ENCODE results near the gene CLDN34.

Gene CLDN34

GRCh38 chrX:9983441-9983840 is 16.3 kb downstream of the CLDN34 start:
- DNase-seq: no peak

GRCh38 chrX:9983846-9984245 is 16.7 kb downstream of the CLDN34 start:
- DNase-seq: no peak

DNA sequence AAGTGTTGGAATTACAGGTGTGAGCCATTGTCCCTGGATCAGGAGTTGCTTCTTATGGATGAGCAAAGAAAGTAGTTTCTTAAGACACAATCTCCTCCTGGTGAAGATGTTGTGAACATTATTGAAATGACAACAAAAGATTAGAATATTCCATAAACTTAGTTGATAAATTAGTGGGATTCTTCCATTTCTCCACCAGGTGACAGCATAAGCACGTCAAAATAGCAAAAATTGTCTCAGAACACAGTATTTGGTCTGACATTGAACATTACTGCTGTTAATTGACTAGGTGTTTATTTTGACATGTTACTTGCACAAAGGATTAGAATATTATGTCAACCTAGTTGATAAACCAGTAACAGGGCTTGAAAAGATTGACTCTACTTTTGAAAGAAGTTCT is 21.6 kb downstream of the CLDN34 start:
- DNase-seq: no peak

DNA sequence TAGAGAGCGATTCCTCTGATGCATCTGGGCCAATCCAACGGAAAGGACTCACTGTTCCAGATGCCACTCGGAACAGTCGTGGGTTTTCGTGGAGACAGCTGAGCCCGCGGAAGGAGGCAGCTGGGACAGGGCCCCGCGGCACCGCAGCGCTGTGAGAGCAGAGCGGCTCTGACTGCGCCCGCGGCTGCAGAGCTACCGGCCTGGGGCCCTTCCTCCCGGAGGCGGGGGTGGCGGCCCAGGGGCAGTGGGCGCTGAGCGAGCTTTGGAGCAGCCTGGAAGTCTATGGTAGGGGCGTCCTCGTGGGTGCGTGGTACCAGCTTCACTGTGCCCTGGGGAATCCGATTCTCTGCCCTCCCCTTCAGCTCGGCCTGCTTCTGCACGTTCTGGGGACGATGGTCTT is 24.9 kb downstream of the CLDN34 start:
- no peak for DNase-seq

DNA sequence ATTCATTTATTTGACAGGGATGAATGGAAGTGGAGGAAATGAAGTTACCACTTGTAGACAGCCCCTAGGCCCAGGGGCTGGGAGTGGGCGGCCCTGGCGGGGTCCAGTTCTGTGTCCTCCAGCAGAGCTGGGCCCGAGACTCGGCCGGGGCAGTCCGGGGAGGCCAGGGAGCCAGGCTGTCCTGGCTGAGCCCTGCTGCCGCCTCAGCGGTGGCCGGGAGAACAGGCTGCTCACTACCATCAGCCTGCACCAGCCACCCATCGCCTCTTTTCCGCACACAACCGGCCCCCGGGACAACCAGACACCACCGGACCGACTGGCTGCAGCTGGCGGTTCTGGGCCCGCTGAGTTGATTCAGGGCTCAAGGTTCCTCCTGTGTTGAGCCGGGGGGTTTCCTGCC is 25.6 kb downstream of the CLDN34 start:
- DNase-seq: no peak

- peak; percentile 84 for DNase-seq
These were observed 28.7 kb downstream of the CLDN34 start for GRCh38 chrX:9995855-9996339.

GRCh38 chrX:9997041-9997440 is 29.9 kb downstream of the CLDN34 start:
- no peak for DNase-seq

DNA sequence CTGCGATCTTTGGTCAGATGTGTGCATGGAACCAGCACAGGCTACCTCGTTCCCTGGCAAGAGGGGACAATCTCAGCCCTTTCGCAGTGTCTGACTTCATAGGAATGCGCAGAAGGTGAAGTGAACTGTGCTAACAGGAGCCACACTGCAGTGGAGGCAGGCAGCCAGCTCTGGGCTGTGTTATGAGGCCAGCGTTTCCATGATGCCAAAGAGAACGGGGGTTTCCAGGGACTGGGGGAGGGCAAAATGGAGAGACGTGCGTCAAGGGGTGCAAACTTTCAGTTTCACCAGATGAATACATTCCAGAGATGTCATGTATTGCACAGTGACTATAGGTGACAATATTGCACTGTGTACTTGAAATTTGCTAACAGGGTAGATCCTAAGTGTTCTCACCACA is 30.4 kb downstream of the CLDN34 start:
- no peak for DNase-seq

DNA sequence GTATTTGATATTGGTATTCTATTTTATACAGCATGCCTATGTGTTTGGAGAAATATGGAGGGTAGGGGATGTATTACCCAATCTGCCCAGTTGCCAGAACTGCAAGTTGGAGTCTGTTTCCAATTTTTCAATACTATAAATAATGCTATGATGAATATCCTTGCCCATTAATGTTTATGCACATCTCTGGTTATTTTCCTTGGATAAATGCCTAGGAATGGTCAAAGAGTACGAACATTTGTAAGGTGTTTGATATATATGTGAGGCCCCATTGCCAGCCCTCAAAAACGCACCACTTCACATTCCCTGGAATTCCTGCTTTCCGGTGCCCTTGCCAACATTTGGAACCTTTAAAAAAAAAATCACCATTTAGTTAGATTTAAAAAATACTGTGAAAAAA is 34.3 kb downstream of the CLDN34 start:
- DNase-seq: no peak

GRCh38 chrX:10004832-10005475 is 37.8 kb downstream of the CLDN34 start:
- DNase-seq: no peak

DNA sequence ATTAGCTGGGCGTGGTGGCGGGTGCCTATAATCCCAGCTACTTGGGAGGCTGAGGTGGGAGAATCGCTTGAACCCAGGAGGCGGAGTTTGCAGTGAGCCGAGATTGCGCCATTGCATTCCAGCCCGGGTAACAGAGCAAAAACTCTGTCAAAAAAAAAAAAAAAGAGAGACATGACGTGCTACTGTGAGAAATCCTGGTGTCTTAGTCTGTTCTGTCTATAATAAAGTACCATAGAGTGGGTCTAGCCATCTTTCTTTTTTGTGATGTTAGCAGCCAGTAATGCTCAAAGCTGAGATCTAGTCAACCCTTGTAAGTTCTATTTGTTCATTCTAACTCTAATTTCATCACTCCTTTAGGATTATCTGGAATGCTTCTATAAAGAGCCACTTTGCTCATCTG is 38.9 kb downstream of the CLDN34 start:
- no peak for DNase-seq

DNA sequence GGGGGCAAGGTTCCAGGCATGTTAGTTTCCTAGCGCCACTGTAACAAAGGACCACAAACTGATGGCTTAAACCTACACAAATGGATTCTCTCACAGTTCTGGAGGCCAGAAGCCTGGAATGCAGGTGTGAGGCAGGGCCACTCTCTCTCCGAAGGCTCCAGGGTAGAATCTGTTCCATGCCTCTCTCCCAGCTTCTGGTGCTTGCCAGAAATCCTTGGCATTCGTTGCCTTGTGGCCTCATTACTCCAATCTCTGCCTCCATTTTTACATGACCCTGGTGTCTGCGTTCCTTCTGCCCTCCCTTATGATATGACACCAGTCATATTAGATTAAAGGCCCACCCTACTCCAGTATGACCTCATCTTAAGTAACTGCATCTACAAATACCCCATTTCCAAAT is 39.6 kb downstream of the CLDN34 start:
- no peak for DNase-seq

DNA sequence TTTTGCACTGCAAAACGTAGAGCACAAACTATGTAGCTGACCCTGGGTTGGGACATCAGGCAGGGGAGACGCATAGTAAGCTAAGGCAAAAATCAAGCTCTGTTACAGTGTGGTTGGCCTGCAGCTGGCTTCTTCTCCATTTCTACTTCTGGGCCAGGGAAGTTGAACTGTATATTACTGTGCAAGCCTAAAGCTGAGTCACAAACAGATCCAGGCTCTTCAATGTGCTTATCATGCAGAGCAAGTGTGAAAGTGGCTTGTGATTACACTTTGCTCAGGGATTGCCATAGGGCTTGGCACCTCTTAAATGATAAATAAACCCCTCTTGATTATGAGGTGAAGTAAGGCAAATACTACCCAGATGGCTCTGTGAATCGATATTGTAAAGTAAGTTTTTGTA is 40.5 kb downstream of the CLDN34 start:
- DNase-seq: no peak

DNA sequence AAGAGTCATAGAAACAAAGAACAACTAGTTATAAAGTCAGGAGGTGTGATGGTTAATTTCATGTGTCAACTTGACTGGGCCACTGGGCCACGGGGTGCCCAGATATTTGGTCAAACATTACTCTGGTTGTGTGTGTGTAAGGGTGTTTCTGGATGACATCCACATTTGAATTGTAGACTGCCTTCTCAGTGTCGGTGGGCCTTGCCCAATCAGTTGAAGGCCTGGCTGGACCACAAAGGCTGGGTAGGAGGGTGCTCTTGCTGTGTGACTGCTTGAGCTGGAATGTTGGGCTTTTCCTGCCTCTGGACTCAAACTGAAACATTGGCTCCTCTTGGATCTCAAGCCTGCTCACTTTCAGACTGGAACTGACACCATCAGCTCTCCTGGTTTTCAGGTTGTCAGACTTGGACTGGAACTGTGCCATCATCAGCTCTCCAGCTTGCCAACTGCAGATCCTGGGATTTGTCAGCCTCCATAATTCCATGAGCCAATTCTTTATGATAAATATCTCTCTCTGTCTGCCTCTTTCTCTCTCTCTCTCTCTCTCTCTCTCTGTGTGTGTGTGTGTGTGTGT is 41.4 kb downstream of the CLDN34 start:
- no peak for DNase-seq

DNA sequence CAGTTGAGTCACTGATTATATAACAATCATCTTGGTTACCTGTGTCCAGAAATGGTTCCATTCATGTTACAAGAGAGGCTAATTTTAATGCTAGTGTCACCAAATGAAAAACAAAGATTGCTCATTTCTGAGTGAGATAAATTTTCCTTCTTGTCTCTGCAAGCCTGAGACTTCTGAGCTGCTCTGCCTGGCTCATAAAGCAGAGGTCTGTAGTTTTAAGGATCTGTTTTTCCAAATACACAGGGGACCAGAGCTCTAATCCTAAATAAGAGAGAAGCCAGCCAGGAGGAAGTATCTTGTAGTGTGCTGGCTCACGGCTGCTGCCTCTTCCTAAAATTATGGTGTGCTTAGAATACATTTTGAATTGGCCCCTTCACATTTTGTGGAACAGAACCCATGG is 42.6 kb downstream of the CLDN34 start:
- no peak for DNase-seq

DNA sequence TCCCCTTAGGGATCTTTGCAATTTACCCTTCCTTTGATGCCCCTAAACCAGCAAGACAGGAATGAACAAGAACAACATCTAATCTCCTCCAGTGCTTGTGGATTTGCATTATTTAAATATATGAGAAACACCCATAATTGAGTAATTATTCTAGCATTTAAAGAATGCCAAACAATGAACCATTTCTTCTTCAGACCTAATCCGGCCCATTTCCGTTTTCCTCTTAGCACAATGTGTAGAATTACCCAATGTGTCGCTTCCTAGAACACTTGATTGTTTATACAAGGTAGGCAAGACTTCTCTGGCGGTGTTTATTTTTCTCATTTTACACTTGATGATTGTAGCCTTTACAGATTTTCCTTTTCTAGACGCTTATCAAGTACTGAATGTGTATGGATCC is 43.5 kb downstream of the CLDN34 start:
- no peak for DNase-seq

DNA sequence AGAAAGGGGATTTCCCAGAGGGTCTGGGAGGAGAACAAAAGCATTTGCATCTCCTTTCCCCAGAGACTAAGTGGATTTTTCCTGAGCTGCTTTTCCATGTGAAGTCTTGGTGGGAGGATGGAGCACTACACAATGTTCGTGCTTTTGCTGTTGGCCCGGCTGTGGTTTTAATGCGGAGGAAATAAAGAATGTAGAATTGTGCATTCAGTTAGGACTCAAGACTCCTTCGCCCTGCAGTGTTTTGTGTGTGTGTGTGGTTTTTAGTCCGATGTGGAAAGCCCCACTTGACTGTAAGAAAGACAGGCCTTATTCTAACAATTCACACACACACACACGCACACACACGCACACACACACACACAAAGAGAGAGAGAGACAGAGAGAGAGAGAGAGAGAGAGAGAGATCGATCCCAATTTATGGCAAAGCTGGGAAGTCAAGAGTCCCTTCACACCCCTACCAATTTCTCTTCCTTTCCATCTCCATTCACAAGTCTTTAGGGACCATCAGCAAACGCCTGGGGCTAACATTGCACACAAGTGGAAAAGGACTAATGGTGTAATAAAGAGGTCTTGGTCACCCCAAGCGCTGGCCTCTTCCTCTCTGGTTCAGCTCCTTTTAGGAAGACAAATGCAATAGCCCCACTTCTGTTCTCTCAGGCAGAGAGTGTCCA is 44.2 kb downstream of the CLDN34 start:
- no peak for DNase-seq

DNA sequence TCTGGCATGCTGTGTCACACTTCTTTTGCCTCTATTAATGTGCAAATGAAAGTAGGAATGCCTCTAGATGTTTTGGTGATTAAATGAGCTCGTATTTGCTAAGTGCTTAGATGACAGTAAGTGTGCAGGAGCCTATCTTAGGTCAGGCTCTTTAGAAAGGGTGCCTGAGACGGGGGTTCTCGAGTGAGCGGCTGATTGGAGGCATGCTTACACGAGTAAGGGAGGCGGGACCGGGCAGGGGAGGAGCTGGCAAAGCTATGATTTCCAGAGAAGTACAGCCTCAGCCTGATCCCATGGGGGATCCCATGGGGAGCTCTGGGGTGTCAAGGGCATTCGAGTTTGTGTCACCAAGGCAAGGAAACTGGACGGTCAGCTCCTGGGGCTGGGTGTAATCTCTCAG is 44.8 kb downstream of the CLDN34 start:
- DNase-seq: no peak

GRCh38 chrX:10014462-10015354 is 47.5 kb downstream of the CLDN34 start:
- DNase-seq: peak; percentile 93

GRCh38 chrX:10015355-10015722 is 48.2 kb downstream of the CLDN34 start:
- no peak for DNase-seq

GRCh38 chrX:10015723-10016518 is 48.8 kb downstream of the CLDN34 start:
- DNase-seq: peak; percentile 50

- DNase-seq: no peak
These were observed 49.5 kb downstream of the CLDN34 start for GRCh38 chrX:10016519-10017132.

All from femur (tissue), 1 donor.